ENCODE results near the gene PIP4K2A.

GRCh38 chr10:22667093-22667480 lies 47.3 kb downstream of the PIP4K2A start:
- TF ChIP-seq FOXK2 (IDR thresholded peaks at IDR 0.05), result no peak
- no peak for TF ChIP-seq NFRKB (IDR thresholded peaks at IDR 0.05)
- TF ChIP-seq TARDBP (IDR thresholded peaks at IDR 0.05), result no peak
- TF ChIP-seq FOXM1 (IDR thresholded peaks at IDR 0.05; ENCODE audit: borderline replicate concordance), result no peak
- no peak for TF ChIP-seq SP1 (IDR thresholded peaks at IDR 0.05)

Data from HEK293T (cell line).